ENCODE results near the gene NEU1.

DNA sequence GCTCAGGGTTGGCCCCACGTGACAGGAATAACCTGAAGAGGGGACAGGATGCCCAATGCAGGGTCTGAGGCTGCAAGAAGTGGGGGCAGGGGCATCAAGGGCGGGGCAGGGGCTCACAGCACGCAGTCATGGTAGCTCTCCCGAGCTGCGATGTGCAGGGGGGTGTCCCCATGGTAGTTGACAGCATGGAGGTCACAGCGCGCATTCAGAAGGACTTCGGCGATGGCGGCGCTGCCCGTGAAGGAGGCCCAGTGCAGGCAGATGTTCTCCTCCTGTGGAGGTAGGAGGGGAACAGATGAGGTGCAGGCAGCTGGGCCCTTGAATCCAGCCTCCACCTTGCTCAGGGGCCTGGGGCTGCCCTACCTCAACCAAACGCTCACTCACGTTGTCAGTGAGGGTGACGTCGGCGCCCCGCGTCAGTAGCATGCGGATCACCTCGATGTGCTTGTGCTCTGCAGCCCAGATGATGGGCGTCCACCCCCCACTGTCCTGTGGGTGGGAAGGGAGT lies 22.0 kb upstream of the NEU1 start:
- TF ChIP-seq EZH2 (IDR thresholded peaks at IDR 0.05; ENCODE audit: insufficient read depth, poor library complexity, severe bottlenecking) (no peak), EZH2phosphoT487 (IDR thresholded peaks at IDR 0.05; ENCODE audit: insufficient read depth, low read depth) (no peak)
